Stimulated activated CD8-positive, alpha-beta memory T cell treated with anti-CD3 and anti-CD28 coated beads, Interleukin-15, amount 100 ng/mL, for 48 hours (primary cell): Measurements from ENCODE around the gene GAS7.

Experiments used
- DNase-seq, 2 donors: peaks; one replicate each; pipeline ENCODE4 v3.0.0-alpha.2; 2020; ENCODE audit warnings: low read depth in 2 of 2

GAS7 gene

DNA sequence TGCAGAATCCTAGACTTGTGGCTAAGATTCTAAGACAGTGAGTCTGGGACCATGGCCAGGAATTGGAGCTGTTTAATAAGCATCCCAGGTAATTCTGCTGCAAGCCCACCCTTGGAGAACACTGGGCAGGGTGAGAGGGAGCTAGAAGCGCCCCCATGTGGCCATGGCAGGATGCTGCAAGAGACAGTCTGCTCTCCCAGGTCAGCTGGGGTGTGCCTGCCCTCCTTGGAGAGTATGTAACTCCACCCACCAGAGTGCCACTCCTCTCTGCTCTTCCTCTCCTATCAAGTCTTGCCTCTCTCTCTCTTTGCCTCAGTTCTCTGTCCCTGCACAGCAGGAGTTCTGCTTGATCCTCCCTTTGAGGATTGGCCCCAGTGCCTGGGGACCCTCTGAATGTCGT, 308.3 kb downstream of the GAS7 start:
- DNase-seq = no peak

DNA sequence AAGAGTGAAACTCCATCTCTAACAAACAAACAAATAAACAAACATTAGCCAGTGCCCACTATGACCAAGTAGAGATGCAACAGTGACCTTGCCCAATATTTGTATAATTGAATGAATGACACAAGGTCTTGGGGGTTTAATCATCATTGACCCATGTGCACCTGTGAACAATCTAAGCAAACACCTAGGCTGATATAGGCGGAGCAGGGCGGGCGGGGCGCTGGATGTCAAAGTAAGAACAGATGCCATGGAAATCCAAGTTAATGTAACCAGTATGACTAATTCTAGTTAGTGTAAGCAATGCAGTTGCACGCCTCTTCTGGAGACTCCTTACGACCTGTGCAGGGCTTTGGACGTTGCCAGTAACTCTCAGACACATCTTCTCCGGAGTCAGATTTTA, 310.9 kb downstream of the GAS7 start:
- DNase-seq = no peak

DNA sequence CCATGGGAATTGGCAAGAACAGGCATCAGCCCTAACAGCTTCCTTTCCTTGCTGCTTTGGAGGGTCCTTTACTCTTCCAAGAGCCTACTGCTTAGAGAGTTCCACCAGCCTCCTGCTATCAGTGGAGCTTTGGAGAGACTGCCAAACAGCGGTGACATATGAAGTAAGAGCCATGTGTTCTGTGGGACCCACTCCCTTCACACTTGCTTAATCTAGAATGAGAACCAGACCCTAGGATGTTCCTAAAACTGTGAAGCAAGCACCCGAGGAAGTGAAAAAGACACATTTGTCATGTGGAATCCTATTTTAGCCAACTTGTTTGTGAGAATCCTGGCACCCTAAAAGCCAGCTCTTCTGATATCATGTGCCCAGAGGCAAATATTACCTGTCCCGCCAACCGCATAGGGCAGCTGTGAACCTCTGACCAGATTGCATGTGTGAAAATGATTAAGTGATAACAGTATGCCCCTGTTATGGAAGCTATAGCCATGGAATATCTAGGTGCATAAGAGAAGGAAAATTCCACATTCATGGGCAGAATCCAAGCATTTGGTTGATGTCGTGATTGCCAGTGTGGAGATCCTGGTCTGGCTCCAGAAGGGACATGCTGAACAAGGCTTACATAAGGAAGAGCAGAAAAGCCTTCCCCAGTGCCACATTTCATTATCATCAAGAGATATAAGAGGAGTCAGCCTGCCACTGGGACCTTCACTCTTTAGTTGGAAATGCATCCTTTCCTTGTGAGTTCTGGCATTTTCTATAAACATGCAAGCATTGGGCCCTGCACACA, 312.1 kb downstream of the GAS7 start:
- DNase-seq = no peak

DNA sequence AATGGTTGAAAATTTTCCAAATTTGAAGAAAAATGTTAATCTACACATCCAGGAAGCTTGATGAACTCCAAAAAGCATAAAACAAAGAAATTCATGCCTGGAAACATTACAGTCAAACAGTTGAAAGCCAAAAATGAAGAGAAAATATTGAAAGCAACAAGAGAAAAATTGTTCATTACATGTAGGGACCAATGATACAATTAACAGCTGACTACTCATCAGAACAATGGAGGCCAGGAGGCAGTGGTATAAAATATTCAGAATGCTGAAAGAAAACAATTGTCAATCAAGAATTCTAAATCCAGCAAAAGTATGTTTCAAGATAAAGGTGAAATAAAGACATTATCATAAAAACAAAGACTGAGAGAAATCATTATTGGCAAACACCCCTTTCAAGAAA, 315.0 kb downstream of the GAS7 start:
- DNase-seq = no peak

- no peak for DNase-seq
These were observed 317.8 kb downstream of the GAS7 start for GRCh38 chr17:9880582-9880999.

GRCh38 chr17:9878786-9879525, 319.4 kb downstream of the GAS7 start:
- DNase-seq = no peak

GRCh38 chr17:9878356-9878755, 320.1 kb downstream of the GAS7 start:
- no peak for DNase-seq

GRCh38 chr17:9875441-9875840, 323.0 kb downstream of the GAS7 start:
- no peak for DNase-seq

GRCh38 chr17:9874722-9875121, 323.7 kb downstream of the GAS7 start:
- no peak for DNase-seq

DNA sequence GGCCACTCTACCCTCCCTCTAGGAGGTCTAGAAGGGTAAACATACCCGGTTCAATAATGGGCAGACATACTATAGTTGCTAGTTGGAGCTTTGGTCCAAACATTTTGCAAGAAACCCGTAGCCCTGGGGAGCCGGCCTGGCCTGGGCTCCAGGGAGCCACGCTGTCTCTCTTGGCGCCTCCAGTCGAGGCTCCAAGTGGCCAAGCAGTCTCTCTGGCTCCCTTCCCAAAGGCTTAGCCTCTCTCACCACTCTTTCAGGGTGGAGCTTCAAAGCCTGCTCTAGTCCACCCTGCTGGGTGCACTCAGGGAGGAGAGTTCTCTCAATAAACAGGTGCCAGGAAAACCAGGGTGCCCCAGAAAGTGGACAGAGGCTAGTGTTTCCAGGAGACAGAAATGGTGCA, 325.6 kb downstream of the GAS7 start:
- DNase-seq = no peak

DNA sequence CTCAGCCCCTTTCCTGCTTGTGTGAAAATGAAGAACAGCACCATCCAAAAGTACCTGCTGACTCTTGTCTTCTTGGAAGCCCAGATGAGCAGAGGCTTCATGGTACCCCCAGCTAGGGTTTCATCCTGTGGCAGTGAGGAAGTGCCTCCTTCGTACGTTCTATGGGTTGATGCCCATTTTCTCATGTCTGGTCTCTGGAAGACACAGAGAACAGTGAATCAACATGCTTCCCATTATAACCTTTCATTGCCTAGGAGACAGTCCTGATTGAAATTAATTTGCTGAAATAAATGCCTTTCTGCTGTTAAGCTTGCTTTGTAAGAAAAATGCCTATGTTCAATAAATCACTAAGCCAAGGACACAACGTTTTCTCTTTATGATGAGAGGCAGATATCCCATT, 329.9 kb downstream of the GAS7 start:
- DNase-seq = no peak

- no peak for DNase-seq
These were observed 332.8 kb downstream of the GAS7 start for GRCh38 chr17:9865586-9865985.

GRCh38 chr17:9862949-9863348, 335.5 kb downstream of the GAS7 start:
- DNase-seq = no peak

DNA sequence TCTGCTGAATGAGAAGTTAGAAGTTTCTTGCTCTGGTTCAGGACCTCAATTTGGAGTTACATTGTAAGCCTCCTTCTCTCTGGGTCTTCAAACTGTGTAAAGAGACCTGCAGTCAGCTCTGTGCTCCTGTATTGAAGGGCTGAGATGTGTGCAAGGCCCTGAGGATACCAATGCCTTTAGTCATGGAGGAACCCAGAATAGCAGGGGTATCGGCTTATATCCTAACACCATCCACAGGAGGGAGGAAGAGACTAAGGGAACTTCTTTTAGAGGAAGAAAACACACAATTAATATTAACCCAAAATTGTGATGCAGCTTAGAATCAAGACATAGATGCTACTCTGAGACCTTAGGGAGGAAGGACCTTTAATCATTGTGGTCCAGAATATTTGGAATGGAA, 336.2 kb downstream of the GAS7 start:
- DNase-seq = no peak

- no peak for DNase-seq
These were observed 337.6 kb downstream of the GAS7 start for GRCh38 chr17:9860851-9861250.
